ENCODE data around the gene PPP1R18. TPM values are rescaled to one million over a fixed set of nuclear protein-coding genes. Genes with fewer than 3 reads are reported as not detected.

The PPP1R18 gene
- total RNA-seq, 2 experiments from 2014 or later: 30.9 to 31.6 TPM

DNA sequence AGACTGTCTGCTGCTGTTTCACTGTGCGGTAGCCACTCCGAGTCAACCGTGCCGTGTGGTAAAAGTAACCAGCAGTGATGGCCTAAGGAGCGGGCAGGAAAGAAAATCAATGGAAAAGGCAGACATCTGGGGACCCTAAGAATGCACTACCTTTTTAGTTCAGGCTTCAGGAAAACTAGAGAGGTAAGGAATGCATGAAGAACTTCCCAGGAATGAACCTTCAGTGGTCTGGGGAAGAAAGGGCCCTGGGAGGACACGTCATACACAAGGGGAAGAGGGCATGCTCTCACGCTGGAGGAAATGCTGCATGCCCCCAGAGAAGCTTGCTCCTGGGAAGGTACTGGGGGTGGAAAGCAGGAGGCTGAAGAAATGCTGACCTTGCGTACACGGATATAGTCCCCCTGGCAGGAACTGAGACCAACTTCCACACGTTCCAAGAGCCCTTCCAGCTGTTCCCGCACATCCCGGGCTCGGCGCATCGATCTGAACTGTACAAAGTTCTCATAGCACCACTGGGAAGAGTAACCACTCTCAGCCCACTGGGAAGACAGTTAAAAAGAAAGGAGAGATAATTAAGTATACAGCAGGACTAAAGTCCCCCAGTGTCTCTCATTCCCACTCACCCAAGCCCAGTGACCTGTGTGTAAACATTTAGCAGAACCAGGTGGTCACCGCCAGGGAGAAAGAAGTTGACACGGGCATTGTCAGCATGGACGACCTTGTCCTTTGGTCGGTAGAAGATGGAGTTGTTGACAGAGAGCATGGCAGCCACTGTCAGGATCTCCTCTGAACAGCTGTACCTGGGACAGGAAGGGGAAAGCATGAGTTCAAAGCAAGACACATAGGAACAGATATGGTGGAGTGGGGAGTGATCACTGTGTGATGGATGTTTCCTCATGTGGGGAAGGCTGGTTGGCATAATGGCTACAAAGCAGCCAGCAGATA lies 31.4 kb downstream of the PPP1R18 start:
- Mint-ChIP-seq H3K4me1 (ENCODE audit: low read depth) (no peaks in the 10 kb centered on the region), H3K9me3 (no peaks in the 10 kb centered on the region)
- POLR2A ChIA-PET: interaction anchor here (0.5 kb wide), 1 partner anchor 56 kb away, joined by 3 read pairs; no protein-coding TSS in a partner anchor

GRCh38 chr6:30651143-30651542 lies 35.3 kb downstream of the PPP1R18 start:
- H3K9me3 Mint-ChIP-seq: no peaks in the 10 kb centered on the region

More for the DNA sequence above, 31.4 kb downstream of the PPP1R18 start:
- Mint-ChIP-seq H3K36me3 (ENCODE audit: low read depth) (peaks cover 91% of the 10 kb centered on the region), H3K4me3 (no peak overlapping the region), H3K27me3 (no peaks in the 10 kb centered on the region), H3K27ac (no peak overlapping the region)
- TF ChIP-seq, protein P1, sequence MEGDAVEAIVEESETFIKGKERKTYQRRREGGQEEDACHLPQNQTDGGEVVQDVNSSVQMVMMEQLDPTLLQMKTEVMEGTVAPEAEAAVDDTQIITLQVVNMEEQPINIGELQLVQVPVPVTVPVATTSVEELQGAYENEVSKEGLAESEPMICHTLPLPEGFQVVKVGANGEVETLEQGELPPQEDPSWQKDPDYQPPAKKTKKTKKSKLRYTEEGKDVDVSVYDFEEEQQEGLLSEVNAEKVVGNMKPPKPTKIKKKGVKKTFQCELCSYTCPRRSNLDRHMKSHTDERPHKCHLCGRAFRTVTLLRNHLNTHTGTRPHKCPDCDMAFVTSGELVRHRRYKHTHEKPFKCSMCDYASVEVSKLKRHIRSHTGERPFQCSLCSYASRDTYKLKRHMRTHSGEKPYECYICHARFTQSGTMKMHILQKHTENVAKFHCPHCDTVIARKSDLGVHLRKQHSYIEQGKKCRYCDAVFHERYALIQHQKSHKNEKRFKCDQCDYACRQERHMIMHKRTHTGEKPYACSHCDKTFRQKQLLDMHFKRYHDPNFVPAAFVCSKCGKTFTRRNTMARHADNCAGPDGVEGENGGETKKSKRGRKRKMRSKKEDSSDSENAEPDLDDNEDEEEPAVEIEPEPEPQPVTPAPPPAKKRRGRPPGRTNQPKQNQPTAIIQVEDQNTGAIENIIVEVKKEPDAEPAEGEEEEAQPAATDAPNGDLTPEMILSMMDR (IDR thresholded peaks at IDR 0.05): no peak
- no peaks in the 10 kb centered on the region for H3K4me1 ChIP-seq (ENCODE audit: insufficient read depth, low read length)
- ATAC-seq (ENCODE audit: poor library complexity) (no peak), DNase-seq (no peak)
- intact Hi-C loops (cut with DNase I, micrococcal nuclease): no loop called here
- CTCF ChIA-PET: no interaction called here
- H3K27ac ChIP-seq (ENCODE audit: low read depth in 1 of 2, low read length in 2 of 2): no peak overlapping the region
- no peaks in the 10 kb centered on the region for H3K9me3 ChIP-seq (ENCODE audit: control insufficient read depth in 1 of 2, insufficient read depth in 1 of 2, low read length in 2 of 2)
- H3K36me3 ChIP-seq (ENCODE audit: insufficient read depth, low read length): peaks cover 84% of the 10 kb centered on the region
- no peak overlapping the region for H3K4me3 ChIP-seq (ENCODE audit: low read length)
- no peaks in the 10 kb centered on the region for H3K27me3 ChIP-seq (ENCODE audit: control insufficient read depth in 1 of 2, insufficient read depth in 2 of 2, low read length in 2 of 2)

More at GRCh38 chr6:30651143-30651542, 35.3 kb downstream of the PPP1R18 start:
- peak overlapping the region; percentile 44 for H3K27ac Mint-ChIP-seq
- ChIA-PET CTCF (interaction anchor here (0.7 to 2.3 kb wide), 4 partner anchors 25 to 84 kb away, joined by 3 to 9 read pairs (median 4); no protein-coding TSS in a partner anchor), POLR2A (interaction anchor here (0.9 to 1.6 kb wide), 2 partner anchors 34 to 36 kb away, joined by 3 to 7 read pairs; partner anchors contain the start of genes MRPS18B and PPP1R10)
- peaks cover 15% of the 10 kb centered on the region for H3K4me1 Mint-ChIP-seq (ENCODE audit: low read depth)
- no peaks in the 10 kb centered on the region for H3K27me3 ChIP-seq (ENCODE audit: control insufficient read depth in 1 of 2, insufficient read depth in 2 of 2, low read length in 2 of 2)
- TF ChIP-seq, protein P1 (IDR thresholded peaks at IDR 0.05): no peak
- no peak overlapping the region for H3K4me3 ChIP-seq (ENCODE audit: low read length)
- H3K4me1 ChIP-seq (ENCODE audit: insufficient read depth, low read length): peaks cover 21% of the 10 kb centered on the region
- H3K9me3 ChIP-seq (ENCODE audit: control insufficient read depth in 1 of 2, insufficient read depth in 1 of 2, low read length in 2 of 2): no peaks in the 10 kb centered on the region
- intact Hi-C loops (cut with DNase I, micrococcal nuclease): no loop called here
- peaks cover 53% of the 10 kb centered on the region for H3K36me3 ChIP-seq (ENCODE audit: insufficient read depth, low read length)
- peak overlapping the region; percentile 67 for H3K4me3 Mint-ChIP-seq
- H3K27ac ChIP-seq (ENCODE audit: low read depth in 1 of 2, low read length in 2 of 2): no peak overlapping the region
- ATAC-seq (ENCODE audit: poor library complexity): no peak
- no peaks in the 10 kb centered on the region for H3K27me3 Mint-ChIP-seq
- DNase-seq: no peak
- H3K36me3 Mint-ChIP-seq (ENCODE audit: low read depth): peaks cover 70% of the 10 kb centered on the region
